DOHH2 (cell line): ENCODE measurements around the gene GKN1.
"Not testable (repeated sequence)": the region's sequence is repeated elsewhere in the genome, so short reads cannot be mapped to it uniquely, and the experiment has no call there.

ENCODE experiments used
- H3F3A ChIP-seq: fragments of 200-600 bp; sonication (generic), shearing (Covaris generic); 2 replicates; pipeline ENCODE4 v1.6.0; 2016; ENCODE audit warnings: antibody characterized with exemption, mild to moderate bottlenecking; ENCODE audit not compliant: control insufficient read depth, insufficient read depth
- H3K27ac ChIP-seq: fragments of 200-600 bp; sonication (generic); 2 replicates; pipeline ENCODE4 v1.5.1; 2014; ENCODE audit warnings: low read depth, mild to moderate bottlenecking, low read length, moderate library complexity
- H3K27me3 ChIP-seq: fragments of 200-600 bp; sonication (generic); 2 replicates; pipeline ENCODE4 v1.6.1; 2014; ENCODE audit warnings: mild to moderate bottlenecking, low read length, mixed read lengths; ENCODE audit not compliant: control insufficient read depth
- H3K36me3 ChIP-seq: fragments of 200-600 bp; sonication (generic); 2 replicates; pipeline ENCODE4 v1.6.1; 2014; ENCODE audit warnings: mild to moderate bottlenecking, low read length, moderate library complexity, mixed read lengths; ENCODE audit not compliant: control insufficient read depth
- H3K4me1 ChIP-seq: fragments of 200-600 bp; sonication (generic); 2 replicates; pipeline ENCODE4 v1.6.1; 2014; ENCODE audit warnings: mild to moderate bottlenecking, low read length, mixed read lengths; ENCODE audit not compliant: control insufficient read depth
- H3K4me2 ChIP-seq: fragments of 200-600 bp; sonication (generic); 2 replicates; pipeline ENCODE4 v1.6.0; 2014; ENCODE audit warnings: mild to moderate bottlenecking, low read length, moderate library complexity
- H3K4me3 ChIP-seq: fragments of 200-600 bp; sonication (generic); 2 replicates; pipeline ENCODE4 v1.5.1; 2014; ENCODE audit warnings: mild to moderate bottlenecking, low read length, mixed read lengths
- H3K79me2 ChIP-seq: fragments of 200-600 bp; sonication (generic); 2 replicates; pipeline ENCODE4 v1.6.1; 2014; ENCODE audit warnings: mild to moderate bottlenecking, low read length, mixed read lengths; ENCODE audit not compliant: control insufficient read depth
- H3K9me2 ChIP-seq: fragments of 200-600 bp; sonication (generic); replicated peaks from 2 replicates; pipeline ENCODE4 v1.6.1; 2014; ENCODE audit warnings: mild to moderate bottlenecking, low read length, mixed read lengths; ENCODE audit not compliant: control insufficient read depth
- H3K9me3 ChIP-seq: fragments of 200-600 bp; sonication (generic); 2 replicates; pipeline ENCODE4 v1.6.1; 2014; ENCODE audit warnings: antibody characterized with exemption, low read length, mixed read lengths; ENCODE audit not compliant: control insufficient read depth, insufficient read depth
- H4K20me1 ChIP-seq: fragments of 200-600 bp; sonication (generic); 2 replicates; pipeline ENCODE4 v1.6.0; 2014; ENCODE audit warnings: low read depth, mild to moderate bottlenecking, antibody characterized with exemption, low read length, moderate library complexity; ENCODE audit not compliant: control insufficient read depth, insufficient read depth
- CTCF ChIP-seq: fragments of 200-600 bp; sonication (generic); IDR thresholded peaks from one replicate; pipeline ENCODE4 v1.5.1; 2014; ENCODE audit warnings: antibody characterized with exemption, mild to moderate bottlenecking, low read depth, low read length; ENCODE audit not compliant: poor library complexity, severe bottlenecking
- EZH2phosphoT487 ChIP-seq: fragments of 200-600 bp; sonication (generic); IDR thresholded peaks from 2 replicates; pipeline ENCODE4 v1.6.1; 2017; ENCODE audit warnings: borderline replicate concordance, mild to moderate bottlenecking, antibody characterized with exemption, low read length, moderate library complexity, mixed read lengths

GKN1 gene

DNA sequence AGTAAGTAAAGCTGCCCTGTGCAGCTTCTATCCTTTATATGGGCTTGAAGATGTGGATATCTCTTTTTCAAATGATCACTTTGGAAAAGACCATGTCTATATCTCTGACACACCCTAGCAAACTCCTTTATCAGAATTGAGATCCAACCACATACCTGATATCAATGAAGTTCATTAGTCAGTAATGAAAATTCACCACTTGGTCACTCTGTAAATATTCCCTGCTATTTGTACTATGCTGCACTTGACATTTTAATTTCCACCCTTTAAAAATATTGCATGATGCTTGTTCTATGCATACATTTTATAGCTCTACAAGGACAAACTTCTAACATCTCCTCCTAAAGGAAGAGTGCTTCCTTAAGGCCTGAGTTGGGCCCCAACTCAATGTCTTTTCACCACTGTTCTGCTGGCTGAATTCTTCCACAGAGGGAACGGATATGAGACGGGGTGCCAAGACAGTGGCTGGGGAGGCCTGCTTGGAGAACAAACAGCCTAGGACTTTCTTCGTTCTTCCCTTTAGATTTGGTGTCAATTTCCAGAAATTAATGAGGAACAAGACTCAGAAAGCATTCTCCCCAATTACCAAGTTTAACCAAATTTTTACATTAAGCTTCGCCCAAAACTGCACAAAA lies 21.4 kb upstream of the GKN1 start, which contains the start of gene GKN2:
Gene GKN2 (minus strand): TSS at position 7 of the 635 bp plus-strand sequence. CDS start 32 bp downstream, outside the sequence.
- H3K4me2 ChIP-seq: no peak within 1 kb of the TSS
- no peaks in the 10 kb centered on the region for H4K20me1 ChIP-seq
- no peaks in the 10 kb centered on the region for H3K36me3 ChIP-seq
- peaks cover 32% of the 10 kb centered on the region for H3K27me3 ChIP-seq
- no peaks in the 10 kb centered on the region for H3K9me3 ChIP-seq
- H3K9me2 ChIP-seq: no peaks in the 10 kb centered on the region
- no peak for TF ChIP-seq CTCF
- no peak for TF ChIP-seq EZH2phosphoT487
- no peak within 1 kb of the TSS for H3K4me3 ChIP-seq
- no peaks in the 10 kb centered on the region for H3K4me1 ChIP-seq
- no peaks in the 10 kb centered on the region for H3K79me2 ChIP-seq
- H3K27ac ChIP-seq: no peak within 1 kb of the TSS
- no peaks in the 10 kb centered on the region for H3F3A ChIP-seq

GRCh38 chr2:68955432-68955831 lies 19.0 kb upstream of the GKN1 start:
- not testable (repeated sequence) for H3K9me2 ChIP-seq

DNA sequence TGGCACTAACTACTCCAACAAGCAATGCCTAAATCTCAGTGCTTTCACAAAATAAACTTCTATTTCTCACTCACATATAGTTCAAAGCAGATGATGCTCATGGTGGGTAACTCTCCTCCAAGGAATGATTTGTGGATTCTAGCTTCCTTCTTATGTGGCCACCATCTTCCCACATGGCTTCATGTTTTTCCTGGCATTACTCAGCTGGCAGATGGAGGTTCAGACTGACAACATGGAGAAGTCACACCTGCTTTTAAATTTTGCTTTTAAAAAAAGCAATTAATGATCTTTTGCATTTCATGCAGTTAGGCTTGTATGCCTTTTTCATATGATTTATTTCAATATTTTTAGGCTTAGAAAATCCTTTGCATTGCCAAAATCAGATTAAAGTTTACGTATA lies 15.4 kb upstream of the GKN1 start:
- Histone ChIP-seq H3K79me2 (no peaks in the 10 kb centered on the region), H3K9me2 (no peaks in the 10 kb centered on the region), H3K9me3 (no peaks in the 10 kb centered on the region), H3K27me3 (peaks cover 16% of the 10 kb centered on the region), H4K20me1 (no peaks in the 10 kb centered on the region), H3K27ac (no peak overlapping the region), H3K4me1 (no peaks in the 10 kb centered on the region), H3K36me3 (no peaks in the 10 kb centered on the region), H3K4me2 (no peak overlapping the region), H3F3A (no peaks in the 10 kb centered on the region), H3K4me3 (no peak overlapping the region)
- TF ChIP-seq CTCF (no peak), EZH2phosphoT487 (no peak)

More at GRCh38 chr2:68955432-68955831, 19.0 kb upstream of the GKN1 start:
- not testable (repeated sequence) for H3F3A ChIP-seq, H3K79me2 ChIP-seq, H3K9me3 ChIP-seq, H4K20me1 ChIP-seq, H3K4me3 ChIP-seq, H3K4me1 ChIP-seq, H3K4me2 ChIP-seq, H3K36me3 ChIP-seq, H3K27ac ChIP-seq
- H3K27me3 ChIP-seq: peaks cover 37% of the 10 kb centered on the region

- Histone ChIP-seq H3K9me3 (no peaks in the 10 kb centered on the region), H3K36me3 (no peaks in the 10 kb centered on the region), H3F3A (no peaks in the 10 kb centered on the region), H3K79me2 (no peaks in the 10 kb centered on the region), H3K27ac (no peak overlapping the region), H3K27me3 (peaks cover 8% of the 10 kb centered on the region), H3K4me1 (no peaks in the 10 kb centered on the region), H3K4me3 (no peak overlapping the region), H4K20me1 (no peaks in the 10 kb centered on the region), H3K4me2 (no peak overlapping the region), H3K9me2 (no peaks in the 10 kb centered on the region)
- TF ChIP-seq CTCF (no peak), EZH2phosphoT487 (no peak)
These were observed 13.1 kb upstream of the GKN1 start for GRCh38 chr2:68961380-68961779.
